HepG2 (cell line): Measurements from ENCODE around the gene LCN12. TPM values are rescaled to one million over a fixed set of nuclear protein-coding genes. Genes with fewer than 3 reads are reported as not detected.

Source experiments
- MAZ ChIP-seq, 2 experiments: sonication (generic) in 1 of 2; formaldehyde crosslinking in 1 of 2; IDR thresholded peaks; 2 replicates each; pipeline versions ENCODE4 v1.5.0 to v1.6.1; 2012 to 2020; ENCODE audit warnings: low read depth in 2 of 2, mild to moderate bottlenecking in 2 of 2, borderline replicate concordance in 1 of 2, improper control_type of control experiment in 1 of 2, low read length in 1 of 2, missing genetic modification reagents in 1 of 2, moderate library complexity in 1 of 2
- NFYC ChIP-seq: IDR thresholded peaks from 2 replicates; pipeline ENCODE4 v1.6.1; 2016; ENCODE audit warnings: missing genetic modification reagents, missing compliant biosample characterization
- RBM22 ChIP-seq: fragments of 200-400 bp; formaldehyde crosslinking; optimal IDR thresholded peaks from 2 replicates; pipeline ENCODE3; 2017; ENCODE audit warnings: mild to moderate bottlenecking, low read length, moderate library complexity
- TAF1 ChIP-seq: sonication (generic); formaldehyde crosslinking; IDR thresholded peaks from 2 replicates; pipeline ENCODE4 v1.4.0; 2020; ENCODE audit warnings: missing genetic modification reagents
- TAF15 ChIP-seq: fragments of 200-400 bp; formaldehyde crosslinking; IDR thresholded peaks from one replicate; pipeline ENCODE4 v1.6.1; 2018; ENCODE audit warnings: mild to moderate bottlenecking, low read depth, low read length; ENCODE audit not compliant: poor library complexity, severe bottlenecking
- TCF7 ChIP-seq: sonication (generic); IDR thresholded peaks from 2 replicates; pipeline ENCODE4 v1.6.1; 2016; ENCODE audit warnings: antibody characterized with exemption, low read depth
- XRCC5 ChIP-seq: fragments of 200-400 bp; formaldehyde crosslinking; optimal IDR thresholded peaks from 2 replicates; pipeline ENCODE3; 2017; ENCODE audit warnings: mild to moderate bottlenecking, low read length
- ZBTB3 ChIP-seq: sonication (generic); formaldehyde crosslinking; IDR thresholded peaks from 2 replicates; pipeline ENCODE4 v1.4.0; 2020; ENCODE audit warnings: low read depth, mild to moderate bottlenecking, moderate library complexity, missing genetic modification reagents, borderline replicate concordance
- ZMAT3 ChIP-seq: sonication (generic); formaldehyde crosslinking; conservative IDR thresholded peaks from 2 replicates; pipeline ENCODE4 v1.7.0; 2021; ENCODE audit warnings: missing genetic modification reagents
- ZMYM3 ChIP-seq: sonication (generic); formaldehyde crosslinking; IDR thresholded peaks from 2 replicates; pipeline ENCODE4 v1.5.1; 2020; ENCODE audit warnings: mild to moderate bottlenecking, missing genetic modification reagents
- ZNF331 ChIP-seq: sonication (generic); formaldehyde crosslinking; IDR thresholded peaks from 2 replicates; pipeline ENCODE4 v1.4.0; 2020; ENCODE audit warnings: missing genetic modification reagents
- ZNF512 ChIP-seq: sonication (generic); formaldehyde crosslinking; IDR thresholded peaks from 2 replicates; pipeline ENCODE4 v1.4.0; 2020; ENCODE audit warnings: mild to moderate bottlenecking, missing genetic modification reagents
- ZNF547 ChIP-seq: sonication (generic); formaldehyde crosslinking; IDR thresholded peaks from 2 replicates; pipeline ENCODE4 v1.5.1; 2020; ENCODE audit warnings: mild to moderate bottlenecking, missing genetic modification reagents
- ZNF562 ChIP-seq: sonication (generic); formaldehyde crosslinking; IDR thresholded peaks from 2 replicates; pipeline ENCODE4 v1.8.0; 2022; ENCODE audit warnings: missing genetic modification reagents, borderline replicate concordance
- ZNF614 ChIP-seq: IDR thresholded peaks from 2 replicates; pipeline ENCODE4 v1.6.1; 2018; ENCODE audit warnings: missing biosample characterization, missing genetic modification reagents, inconsistent platforms, borderline replicate concordance
- ZNF839 ChIP-seq: sonication (generic); formaldehyde crosslinking; IDR thresholded peaks from 2 replicates; pipeline ENCODE4 v1.4.0; 2020; ENCODE audit warnings: missing genetic modification reagents, mild to moderate bottlenecking, borderline replicate concordance
- polyA plus RNA-seq, 8 experiments: library from polyadenylated mRNA; depleted of rRNA in 3 of 8; stranded (reverse) in 7 of 8; unstranded in 1 of 8; fragments of >200 nt; fragmentation: Illumina TruSeq in 4 of 8; extraction: Trizol in 4 of 8; gene quantifications; 2 replicates each; pipeline versions ENCODE4 v1.2.1 to v1.2.3, GENCODE V29; 2011 to 2016; ENCODE audit warnings: low read depth in 4 of 8, missing spikeins in 1 of 8, mixed read lengths in 1 of 8; ENCODE audit not compliant: insufficient read depth in 1 of 8
- total RNA-seq, 5 experiments: library from RNA; depleted of rRNA; stranded (reverse); fragments of >200 nt; fragmentation: Illumina TruSeq; extraction: Trizol; gene quantifications; 2 replicates each; pipeline ENCODE4 v1.2.3, GENCODE V29; 2016; ENCODE audit warnings: low read depth in 1 of 5
- TF ChIP-seq, protein P1 (sequence below): sonication (generic); formaldehyde crosslinking; IDR thresholded peaks from 2 replicates; pipeline ENCODE4 v1.5.1; 2020; ENCODE audit warnings: missing genetic modification reagents, mild to moderate bottlenecking, borderline replicate concordance
- TF ChIP-seq, protein P2 (sequence below): conservative IDR thresholded peaks from 2 replicates; pipeline ENCODE4 v1.6.1; 2018; ENCODE audit warnings: missing genetic modification reagents

Gene LCN12
- total and polyA plus RNA-seq, 2 of the 13 experiments (the other 11 are each of a cell fraction or from before 2014, with no cell fraction given) = 3.4 to 6.9 TPM

DNA sequence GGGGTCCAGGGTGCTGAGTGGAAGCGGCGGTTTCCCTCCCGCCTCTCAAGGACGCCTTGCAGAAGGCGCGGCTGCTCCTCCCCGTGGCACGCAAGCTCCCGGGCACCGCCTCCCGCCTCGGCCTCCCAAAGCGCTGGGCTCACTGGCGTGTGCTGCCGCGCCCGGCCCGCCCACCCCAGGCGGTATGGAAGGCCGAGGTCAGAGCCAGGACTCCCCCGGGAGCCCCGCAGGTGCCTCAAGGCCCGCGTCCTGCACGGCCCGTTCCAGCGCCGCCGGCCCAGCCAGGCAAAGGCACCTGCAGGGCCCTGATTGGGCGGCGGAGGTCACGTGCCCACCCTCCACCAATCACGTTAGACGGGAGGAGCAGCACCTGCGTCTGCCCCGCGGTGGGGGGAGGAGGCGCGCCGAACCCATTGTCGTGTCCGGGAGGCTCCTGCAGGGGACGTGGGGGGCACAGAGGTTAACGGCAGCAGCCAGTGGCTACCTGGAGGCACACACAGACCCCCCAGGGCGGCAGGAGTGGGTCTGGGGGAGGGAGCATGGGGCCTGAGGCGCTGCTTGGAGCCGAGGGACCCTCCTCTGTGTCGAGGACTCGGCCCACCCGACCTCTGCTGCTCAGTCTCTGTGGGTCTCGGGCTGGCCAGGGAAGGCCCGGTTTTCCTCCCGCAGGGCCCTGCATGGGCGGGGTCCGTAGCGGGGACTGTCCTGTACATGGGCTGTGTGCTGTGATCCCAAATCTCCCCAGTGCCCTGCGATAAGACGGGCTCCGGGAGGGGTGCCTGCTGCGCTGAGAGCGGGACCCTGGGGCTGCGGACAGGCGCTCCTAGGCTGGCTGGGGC lies 2.0 kb upstream of the LCN12 start (continued):
- TF ChIP-seq, protein P1, sequence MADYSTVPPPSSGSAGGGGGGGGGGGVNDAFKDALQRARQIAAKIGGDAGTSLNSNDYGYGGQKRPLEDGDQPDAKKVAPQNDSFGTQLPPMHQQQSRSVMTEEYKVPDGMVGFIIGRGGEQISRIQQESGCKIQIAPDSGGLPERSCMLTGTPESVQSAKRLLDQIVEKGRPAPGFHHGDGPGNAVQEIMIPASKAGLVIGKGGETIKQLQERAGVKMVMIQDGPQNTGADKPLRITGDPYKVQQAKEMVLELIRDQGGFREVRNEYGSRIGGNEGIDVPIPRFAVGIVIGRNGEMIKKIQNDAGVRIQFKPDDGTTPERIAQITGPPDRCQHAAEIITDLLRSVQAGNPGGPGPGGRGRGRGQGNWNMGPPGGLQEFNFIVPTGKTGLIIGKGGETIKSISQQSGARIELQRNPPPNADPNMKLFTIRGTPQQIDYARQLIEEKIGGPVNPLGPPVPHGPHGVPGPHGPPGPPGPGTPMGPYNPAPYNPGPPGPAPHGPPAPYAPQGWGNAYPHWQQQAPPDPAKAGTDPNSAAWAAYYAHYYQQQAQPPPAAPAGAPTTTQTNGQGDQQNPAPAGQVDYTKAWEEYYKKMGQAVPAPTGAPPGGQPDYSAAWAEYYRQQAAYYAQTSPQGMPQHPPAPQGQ (CRISPR knock-in tag) = no peak
- TF ChIP-seq NFYC = peak; percentile 99
- TF ChIP-seq MAZ (IDR thresholded peaks at IDR 0.05; ENCODE audit: borderline replicate concordance, low read depth, low read length) = 0 out of 2 replicates have a peak, but pooled peaks have one; percentile 42
- peak; percentile 89; the same call in 1 of the 2 replicates for TF ChIP-seq MAZ (CRISPR knock-in tag; IDR thresholded peaks at IDR 0.05; ENCODE audit: low read depth)
- peak; percentile 73 for TF ChIP-seq ZNF547
- no peak for TF ChIP-seq ZNF512 (CRISPR knock-in tag)
- TF ChIP-seq TCF7 = no peak
- TF ChIP-seq TAF15 = peak; percentile 42
- no peak for TF ChIP-seq ZBTB3 (CRISPR knock-in tag)
- TF ChIP-seq ZMYM3 (CRISPR knock-in tag) = peak; percentile 33; the same call in 1 of the 2 replicates
- no peak for TF ChIP-seq ZNF614 (CRISPR knock-in tag)
- TF ChIP-seq ZNF562 (CRISPR knock-in tag) = no peak
- TF ChIP-seq XRCC5 = peak; percentile 47
- TF ChIP-seq ZMAT3 = peak; percentile 56; the same call in 1 of the 2 replicates
- no peak for TF ChIP-seq ZNF839
- TF ChIP-seq ZNF331 = peak; percentile 56
- TF ChIP-seq RBM22 = no peak
- TF ChIP-seq, protein P2, sequence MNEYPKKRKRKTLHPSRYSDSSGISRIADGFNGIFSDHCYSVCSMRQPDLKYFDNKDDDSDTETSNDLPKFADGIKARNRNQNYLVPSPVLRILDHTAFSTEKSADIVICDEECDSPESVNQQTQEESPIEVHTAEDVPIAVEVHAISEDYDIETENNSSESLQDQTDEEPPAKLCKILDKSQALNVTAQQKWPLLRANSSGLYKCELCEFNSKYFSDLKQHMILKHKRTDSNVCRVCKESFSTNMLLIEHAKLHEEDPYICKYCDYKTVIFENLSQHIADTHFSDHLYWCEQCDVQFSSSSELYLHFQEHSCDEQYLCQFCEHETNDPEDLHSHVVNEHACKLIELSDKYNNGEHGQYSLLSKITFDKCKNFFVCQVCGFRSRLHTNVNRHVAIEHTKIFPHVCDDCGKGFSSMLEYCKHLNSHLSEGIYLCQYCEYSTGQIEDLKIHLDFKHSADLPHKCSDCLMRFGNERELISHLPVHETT = peak; percentile 70
- TF ChIP-seq TAF1 (CRISPR knock-in tag) = peak; percentile 87
- TF ChIP-seq, all 625 proteins: peak for 224
